SK-N-SH treated with all-trans-retinoic acid at 6 μM for 48 hours (cell line): ENCODE data around the gene OR6B2.

Source experiments
- GLIS3 ChIP-seq: fragments of 250-450 bp; sonication (Bioruptor Pico); IDR thresholded peaks from 2 replicates; pipeline ENCODE4 v1.5.0; 2020; ENCODE audit warnings: mild to moderate bottlenecking, moderate library complexity
- PATZ1 ChIP-seq: fragments of 250-450 bp; sonication (Bioruptor Pico); IDR thresholded peaks from 2 replicates; pipeline ENCODE4 v1.8.0; 2020; ENCODE audit warnings: mild to moderate bottlenecking, moderate library complexity, borderline replicate concordance
- ZNF565 ChIP-seq: fragments of 450-650 bp; formaldehyde crosslinking; conservative IDR thresholded peaks from 2 replicates; pipeline ENCODE4 v1.5.0; 2020; ENCODE audit warnings: low read depth, mild to moderate bottlenecking, moderate library complexity

GRCh38 chr2:240051697-240052096, 21.5 kb upstream of the OR6B2 start:
- TF ChIP-seq GLIS3 (CRISPR knock-in tag) (no peak), PATZ1 (CRISPR knock-in tag) (no peak), ZNF565 (CRISPR knock-in tag) (no peak)
